GM18498 (cell line): Measurements from ENCODE around the gene KRT83.
"Not testable (repeated sequence)": the region's sequence is repeated elsewhere in the genome, so short reads cannot be mapped to it uniquely, and the experiment has no call there.

Experiments
- ATAC-seq: cut with Tn5 transposase; IDR thresholded peaks from one replicate; pipeline ENCODE4 v1.9.1; 2021; ENCODE audit warnings: mild to moderate bottlenecking, moderate library complexity; ENCODE audit not compliant: unreplicated experiment

Gene KRT83

GRCh38 chr12:52354200-52354599 lies 33.0 kb upstream of the KRT83 start:
- ATAC-seq, result no peak

- no peak for ATAC-seq
Measured at GRCh38 chr12:52353766-52354165, 32.6 kb upstream of the KRT83 start.

GRCh38 chr12:52352951-52353350 lies 31.8 kb upstream of the KRT83 start:
- no peak for ATAC-seq

GRCh38 chr12:52351196-52352059 lies 30.2 kb upstream of the KRT83 start:
- ATAC-seq, result no peak

- ATAC-seq, result no peak
Measured at GRCh38 chr12:52350786-52351185, 29.6 kb upstream of the KRT83 start.

GRCh38 chr12:52350021-52350620 lies 28.9 kb upstream of the KRT83 start:
- no peak for ATAC-seq

GRCh38 chr12:52349196-52349595 lies 28.0 kb upstream of the KRT83 start:
- ATAC-seq, result no peak

GRCh38 chr12:52347551-52348510 lies 26.6 kb upstream of the KRT83 start:
- ATAC-seq, result no peak

- ATAC-seq, result no peak
Measured at GRCh38 chr12:52347016-52347415, 25.8 kb upstream of the KRT83 start.

GRCh38 chr12:52346593-52346992 lies 25.4 kb upstream of the KRT83 start:
- no peak for ATAC-seq

GRCh38 chr12:52345041-52345440 lies 23.8 kb upstream of the KRT83 start:
- ATAC-seq, result not testable (repeated sequence)

GRCh38 chr12:52344111-52344510 lies 22.9 kb upstream of the KRT83 start:
- no peak for ATAC-seq

- no peak for ATAC-seq
Measured at GRCh38 chr12:52343550-52343949, 22.4 kb upstream of the KRT83 start.

- no peak for ATAC-seq
Measured at GRCh38 chr12:52342781-52343490, 21.7 kb upstream of the KRT83 start.

GRCh38 chr12:52341066-52341580 lies 19.9 kb upstream of the KRT83 start:
- no peak for ATAC-seq

- ATAC-seq, result no peak
Measured at GRCh38 chr12:52338241-52338960, 17.2 kb upstream of the KRT83 start.

- ATAC-seq, result no peak
Measured at GRCh38 chr12:52337054-52337453, 15.9 kb upstream of the KRT83 start.

- no peak for ATAC-seq
Measured at GRCh38 chr12:52336641-52337040, 15.4 kb upstream of the KRT83 start.

GRCh38 chr12:52335598-52336262 lies 14.5 kb upstream of the KRT83 start:
- ATAC-seq, result no peak
